GM12874 (cell line): ENCODE data around the gene NOC4L.

Source experiments
- CTCF ChIP-seq: IDR thresholded peaks from 2 replicates; pipeline ENCODE4 v1.5.1; 2011; ENCODE audit warnings: low read depth, mild to moderate bottlenecking, control low read depth, low read length, moderate library complexity; ENCODE audit not compliant: insufficient read depth

NOC4L gene

DNA sequence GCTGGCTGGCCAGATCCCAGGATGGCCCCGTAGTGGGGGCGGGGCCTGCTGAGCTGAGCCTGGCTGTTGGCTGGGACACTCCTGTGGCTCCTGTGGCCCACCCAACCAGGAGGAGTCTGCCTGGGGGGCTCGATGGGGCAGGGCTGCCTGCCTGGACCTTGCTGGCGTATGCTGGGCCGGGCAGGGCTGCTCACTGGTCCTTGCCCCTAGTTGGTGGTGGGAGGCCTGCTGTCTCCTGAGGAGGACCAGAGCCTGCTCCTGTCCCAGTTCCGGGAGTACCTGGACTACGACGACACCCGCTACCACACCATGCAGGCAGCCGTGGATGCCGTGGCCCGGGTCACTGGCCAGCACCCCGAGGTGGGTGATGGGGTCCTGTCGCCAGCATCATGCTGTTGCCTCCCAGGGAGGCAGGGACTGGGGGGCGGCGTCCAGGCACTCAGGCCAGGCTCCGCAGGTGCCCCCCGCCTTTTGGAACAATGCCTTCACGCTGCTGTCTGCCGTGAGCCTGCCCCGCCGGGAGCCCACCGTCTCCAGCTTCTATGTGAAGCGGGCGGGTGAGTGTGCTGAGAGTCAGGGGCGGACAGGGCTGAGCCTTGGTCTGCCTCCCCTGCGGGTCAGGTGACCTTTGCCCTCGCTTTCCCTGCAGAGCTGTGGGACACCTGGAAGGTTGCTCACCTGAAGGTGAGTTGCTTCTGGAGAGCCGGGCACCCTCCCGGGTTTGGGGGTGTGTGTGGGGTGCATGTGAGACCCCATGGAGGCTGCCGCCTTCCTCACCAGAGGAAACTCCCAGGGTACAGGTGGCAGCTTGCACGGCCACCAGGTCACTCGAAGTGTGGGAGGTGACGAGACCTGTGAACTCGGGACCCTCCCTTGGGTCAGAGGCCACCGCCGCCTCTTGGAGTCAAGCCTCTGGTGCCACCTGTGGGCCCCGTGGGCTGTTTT, 3.4 kb downstream of the NOC4L start:
- TF ChIP-seq CTCF = no peak

- TF ChIP-seq CTCF = no peak
These were observed 4.2 kb downstream of the NOC4L start for GRCh38 chr12:132148368-132149045.

DNA sequence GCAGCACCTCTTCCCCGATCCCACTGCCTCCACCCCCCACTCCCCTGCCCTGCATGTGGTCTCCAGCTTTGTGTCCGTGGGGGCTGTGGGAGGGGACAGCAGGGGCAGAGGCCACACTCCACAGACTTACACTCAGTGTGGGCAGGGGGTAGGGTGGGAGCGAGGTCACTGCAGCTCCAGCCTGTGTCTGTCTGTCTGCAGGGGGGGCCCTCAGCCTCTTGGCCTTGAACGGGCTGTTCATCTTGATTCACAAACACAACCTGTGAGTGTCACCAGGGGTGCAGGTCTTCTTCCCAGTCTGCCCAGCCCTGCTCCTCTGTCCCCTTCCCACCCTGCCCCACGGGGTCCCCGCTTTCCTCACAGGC, 6.5 kb downstream of the NOC4L start:
- no peak for TF ChIP-seq CTCF

GRCh38 chr12:132151145-132151765, 7.0 kb downstream of the NOC4L start:
- TF ChIP-seq CTCF = no peak

DNA sequence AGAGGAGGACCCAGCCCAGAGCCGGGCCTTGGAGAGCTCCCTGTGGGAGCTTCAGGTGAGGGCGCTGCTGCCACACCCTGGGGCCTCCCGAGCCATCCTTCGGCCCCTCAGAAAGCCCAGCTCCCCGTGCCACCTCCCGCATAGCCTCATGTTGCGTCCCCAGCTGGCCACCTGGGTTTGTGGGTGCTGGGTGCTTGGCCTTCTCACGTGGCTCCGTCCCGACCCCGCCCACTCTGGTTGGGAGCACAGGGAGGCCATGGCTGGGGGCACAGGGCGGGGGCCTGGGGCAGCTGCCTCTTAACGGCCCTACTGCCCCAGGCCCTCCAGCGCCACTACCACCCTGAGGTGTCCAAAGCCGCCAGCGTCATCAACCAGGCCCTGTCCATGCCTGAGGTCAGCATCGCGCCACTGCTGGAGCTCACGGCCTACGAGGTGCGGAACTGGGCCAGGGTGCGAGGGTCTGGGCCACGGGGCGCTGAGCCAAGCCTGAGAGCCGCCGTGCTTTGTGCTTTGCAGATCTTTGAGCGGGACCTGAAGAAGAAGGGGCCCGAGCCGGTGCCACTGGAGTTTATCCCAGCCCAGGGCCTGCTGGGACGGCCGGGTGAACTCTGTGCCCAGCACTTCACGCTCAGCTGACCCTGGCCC, 7.6 kb downstream of the NOC4L start:
- no peak for TF ChIP-seq CTCF

DNA sequence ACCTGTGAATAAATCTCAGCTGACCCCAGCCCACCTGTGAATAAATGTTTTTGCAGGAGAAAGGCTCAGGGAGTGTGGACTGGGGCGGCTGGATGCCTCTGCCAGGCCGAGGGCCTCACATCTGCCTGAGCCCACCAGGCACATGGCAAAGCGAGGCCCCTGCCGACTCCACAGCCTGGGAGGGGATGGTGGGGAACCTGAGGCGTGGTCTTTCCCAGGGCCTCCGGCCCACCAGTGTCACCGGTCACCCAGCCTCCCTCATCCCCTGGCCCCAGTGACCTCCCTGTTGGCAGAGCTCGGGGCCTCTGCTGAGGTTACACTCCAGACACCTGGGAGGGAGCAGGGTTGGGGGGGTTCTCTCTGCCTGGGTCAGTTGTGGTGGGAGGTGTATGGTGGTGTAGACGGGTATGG, 8.2 kb downstream of the NOC4L start:
- no peak for TF ChIP-seq CTCF

DNA sequence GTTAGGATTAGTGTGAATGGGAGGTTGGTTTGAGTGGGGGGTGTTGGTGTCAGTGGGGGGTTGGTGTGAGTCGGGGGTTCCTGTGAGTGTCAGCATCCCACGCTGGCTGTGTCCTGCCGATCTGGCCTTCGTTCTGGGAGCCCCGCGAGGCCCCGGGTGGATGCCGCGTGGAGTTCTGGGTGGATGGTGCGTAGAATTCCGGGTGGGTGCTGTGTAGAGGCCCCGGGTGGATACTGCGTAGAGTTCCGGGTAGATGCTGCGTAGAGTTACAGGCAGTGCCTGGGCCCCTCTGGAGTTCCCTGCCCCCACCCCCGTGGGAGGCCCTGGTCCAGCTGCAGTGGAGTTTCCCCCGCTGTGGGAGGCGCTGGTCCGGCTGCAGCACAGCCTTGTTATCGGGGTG, 8.7 kb downstream of the NOC4L start:
- no peak for TF ChIP-seq CTCF
